Measurements from ENCODE around the gene EPS8.
"Not testable (repeated sequence)": the region's sequence is repeated elsewhere in the genome, so short reads cannot be mapped to it uniquely, and the experiment has no call there.

Gene EPS8

GRCh38 chr12:15754233-15754632 is 35.0 kb downstream of the EPS8 start:
- DNase-seq: peak; percentile 56

GRCh38 chr12:15752785-15753184 is 36.4 kb downstream of the EPS8 start:
- peak; percentile 79 for DNase-seq

- peak; percentile 60 for DNase-seq
These were observed 37.4 kb downstream of the EPS8 start for GRCh38 chr12:15751741-15752140.

- no peak for DNase-seq
These were observed 39.3 kb downstream of the EPS8 start for GRCh38 chr12:15749937-15750336.

GRCh38 chr12:15741870-15742269 is 47.3 kb downstream of the EPS8 start:
- not testable (repeated sequence) for DNase-seq

- DNase-seq: no peak
These were observed 48.1 kb downstream of the EPS8 start for GRCh38 chr12:15741082-15741481.

GRCh38 chr12:15740389-15740788 is 48.8 kb downstream of the EPS8 start:
- DNase-seq: not testable (repeated sequence)

- no peak for DNase-seq
These were observed 50.7 kb downstream of the EPS8 start for GRCh38 chr12:15738438-15739015.

GRCh38 chr12:15735837-15736615 is 53.2 kb downstream of the EPS8 start:
- no peak for DNase-seq

- DNase-seq: no peak
These were observed 56.1 kb downstream of the EPS8 start for GRCh38 chr12:15733136-15733535.

GRCh38 chr12:15732341-15733061 is 56.7 kb downstream of the EPS8 start:
- peak; percentile 47 for DNase-seq

- DNase-seq: no peak
These were observed 57.2 kb downstream of the EPS8 start for GRCh38 chr12:15731940-15732339.

GRCh38 chr12:15729097-15729496 is 60.1 kb downstream of the EPS8 start:
- DNase-seq: no peak

GRCh38 chr12:15728118-15728598 is 61.0 kb downstream of the EPS8 start:
- DNase-seq: peak; percentile 84

GRCh38 chr12:15726878-15727150 is 62.4 kb downstream of the EPS8 start:
- DNase-seq: no peak

GRCh38 chr12:15726027-15726877 is 62.9 kb downstream of the EPS8 start:
- peak; percentile 28 for DNase-seq

- no peak for DNase-seq
These were observed 66.2 kb downstream of the EPS8 start for GRCh38 chr12:15722951-15723350.

GRCh38 chr12:15721316-15722115 is 67.7 kb downstream of the EPS8 start:
- peak; percentile 62 for DNase-seq

- no peak for DNase-seq
These were observed 68.9 kb downstream of the EPS8 start for GRCh38 chr12:15720295-15720694.

- DNase-seq: no peak
These were observed 70.0 kb downstream of the EPS8 start for GRCh38 chr12:15719230-15719629.

- no peak for DNase-seq
These were observed 71.1 kb downstream of the EPS8 start for GRCh38 chr12:15717940-15718567.

- no peak for DNase-seq
These were observed 72.6 kb downstream of the EPS8 start for GRCh38 chr12:15716581-15716980.

Measured in fibroblast of skin of right quadriceps (primary cell).